Renal cortex interstitium (tissue), 11 donors: ENCODE data around the gene DENND1A. TPM values are rescaled to one million over a fixed set of nuclear protein-coding genes. Genes with fewer than 3 reads are reported as not detected.
A peak's percentile ranks its signal among the peaks of the same experiment; 100 is the strongest.

Source experiments
- DNase-seq, 11 donors: peaks; one replicate each; pipeline ENCODE4 v3.0.0-alpha.2; 2013; ENCODE audit warnings: low read depth in 9 of 11, low spot score in 4 of 11; ENCODE audit errors: extremely low read depth in 1 of 11
- polyA plus RNA-seq, 3 donors: library from polyadenylated mRNA; unstranded; fragments of 120-200 nt; gene quantifications; one replicate each; pipeline ENCODE4 v1.2.1, GENCODE V29; 2013; ENCODE audit not compliant: insufficient read length in 3 of 3

The DENND1A gene
- polyA plus RNA-seq, 3 donors = 21.9 to 24.4 (median 22.3) TPM

DNA sequence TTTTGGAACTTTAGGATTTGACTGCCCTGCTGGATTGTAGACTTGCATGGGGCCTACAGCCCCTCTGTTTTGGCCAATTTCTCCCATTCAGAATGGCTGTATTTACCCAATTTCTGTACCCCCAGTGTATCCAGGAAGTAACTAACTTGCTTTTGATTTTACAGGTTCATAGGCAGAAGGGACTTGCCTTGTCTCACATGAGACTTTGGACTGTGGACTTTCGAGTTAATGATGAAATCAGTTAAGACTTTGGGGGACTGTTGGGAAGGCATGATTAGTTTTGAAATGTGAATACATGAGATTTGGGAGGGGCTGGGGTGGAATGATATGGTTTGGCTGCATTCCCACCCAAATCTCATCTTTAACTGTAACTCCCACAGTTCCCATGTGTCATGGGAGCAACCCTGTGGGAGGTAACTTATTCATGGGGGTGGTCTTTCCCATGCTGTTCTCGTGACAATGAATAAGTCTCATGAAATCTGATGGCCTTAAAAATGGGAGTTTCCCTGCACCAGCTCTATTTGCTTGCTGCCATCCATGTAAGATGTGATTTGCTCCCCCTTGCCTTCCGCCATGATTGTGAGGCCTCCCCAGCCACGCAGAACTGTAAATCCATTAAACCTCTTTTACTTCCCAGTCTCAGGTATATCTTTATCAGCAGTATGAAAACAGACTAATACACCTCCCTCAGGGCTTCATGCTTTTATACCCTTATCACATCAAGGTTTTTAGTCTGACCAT lies 206.6 kb downstream of the DENND1A start:
- no peak for DNase-seq

DNA sequence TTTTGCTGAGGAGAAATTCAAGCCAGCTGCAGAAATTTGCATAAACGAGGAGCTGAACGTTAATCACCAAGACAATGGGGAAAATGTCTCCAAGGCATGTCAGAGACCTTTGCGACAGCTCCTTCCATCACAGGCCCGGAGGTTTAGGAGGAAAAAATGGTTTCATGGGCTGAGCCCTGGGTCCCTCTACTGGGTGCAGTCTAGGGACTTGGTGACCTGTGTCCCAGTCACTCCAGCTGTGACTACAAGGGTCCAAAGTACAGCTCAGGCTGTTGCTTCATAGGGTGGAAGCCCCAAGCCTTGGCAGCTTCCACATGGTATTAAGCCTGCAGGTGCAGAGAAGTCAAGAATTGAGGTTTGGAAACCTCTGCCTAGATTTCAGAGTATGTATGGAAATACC lies 207.5 kb downstream of the DENND1A start:
- no peak for DNase-seq

DNA sequence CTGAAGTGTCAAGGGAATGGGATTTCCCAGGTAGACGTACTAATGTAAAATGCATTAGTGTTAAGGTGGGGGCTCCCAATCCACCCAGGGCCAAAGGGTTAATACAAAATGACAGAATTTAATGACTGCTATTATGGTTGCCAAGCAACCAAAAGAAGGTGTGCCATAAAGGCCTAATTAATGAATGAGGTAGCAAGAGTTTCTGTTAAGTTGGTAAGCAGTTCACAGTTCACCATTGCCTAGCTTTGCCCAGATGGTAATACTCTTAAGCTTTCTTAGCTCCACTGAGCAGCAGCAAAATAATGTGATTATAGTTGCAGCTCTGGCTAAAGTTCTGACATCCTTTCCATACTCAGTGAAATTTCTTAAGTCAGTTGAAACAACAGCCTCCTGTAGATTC lies 211.7 kb downstream of the DENND1A start:
- no peak for DNase-seq

DNA sequence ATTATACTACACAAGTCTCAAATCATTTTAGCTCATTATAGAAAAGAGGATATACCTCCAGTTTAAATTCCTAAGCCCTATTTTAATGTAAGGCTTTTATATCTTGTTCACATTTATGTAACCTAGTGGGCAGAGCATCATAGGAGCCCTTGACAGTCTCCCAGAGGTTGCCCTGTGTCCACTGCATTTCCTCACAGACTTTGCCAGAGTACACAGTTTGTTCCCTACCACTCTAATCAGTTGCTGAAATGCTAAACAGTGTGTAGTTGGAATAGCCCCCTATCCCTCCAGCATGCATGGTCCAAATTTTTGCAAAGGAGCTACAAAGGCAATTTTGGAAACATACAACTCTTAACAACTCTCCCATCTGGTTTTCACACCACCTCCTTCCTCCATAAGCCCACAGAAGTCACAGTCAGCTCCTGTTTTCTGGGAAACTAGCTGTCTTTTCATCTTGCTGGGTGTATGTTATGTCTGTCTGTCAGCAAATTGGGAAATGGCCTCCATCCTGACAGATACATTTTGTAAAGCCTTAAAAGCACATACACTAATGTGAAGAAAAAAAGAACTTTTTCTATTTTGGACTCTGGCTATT lies 212.2 kb downstream of the DENND1A start:
- no peak for DNase-seq

DNA sequence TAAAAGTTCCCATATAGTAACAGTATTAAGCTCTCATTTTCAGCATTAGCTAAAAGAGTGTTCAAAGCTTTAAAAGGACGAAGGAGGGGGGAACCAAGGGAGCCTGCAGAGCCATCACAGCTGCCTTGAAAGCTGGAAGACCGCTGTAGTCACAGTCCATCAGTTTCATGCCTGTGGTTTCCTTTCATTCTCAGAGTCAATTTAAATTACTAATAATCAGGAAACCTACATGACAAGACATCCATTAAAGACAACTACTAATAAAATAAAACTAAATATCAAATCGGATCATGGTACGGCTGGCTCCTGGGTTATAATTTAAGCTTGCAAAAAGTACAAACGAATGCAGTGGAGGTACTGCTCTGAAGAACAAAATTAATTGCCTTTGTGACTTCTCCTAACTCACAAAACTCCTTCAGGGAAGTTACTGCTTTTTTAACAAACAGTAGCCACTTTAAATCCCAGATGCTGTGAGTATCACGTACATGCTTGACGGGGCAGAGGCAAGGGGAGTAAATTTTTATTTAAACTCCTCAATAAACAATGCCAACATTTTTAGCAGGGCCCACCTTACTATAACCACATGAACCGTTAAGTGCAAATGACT lies 213.5 kb downstream of the DENND1A start:
- peak in 4 of 11 donors; percentile 24 to 57 (median 26) for DNase-seq

DNA sequence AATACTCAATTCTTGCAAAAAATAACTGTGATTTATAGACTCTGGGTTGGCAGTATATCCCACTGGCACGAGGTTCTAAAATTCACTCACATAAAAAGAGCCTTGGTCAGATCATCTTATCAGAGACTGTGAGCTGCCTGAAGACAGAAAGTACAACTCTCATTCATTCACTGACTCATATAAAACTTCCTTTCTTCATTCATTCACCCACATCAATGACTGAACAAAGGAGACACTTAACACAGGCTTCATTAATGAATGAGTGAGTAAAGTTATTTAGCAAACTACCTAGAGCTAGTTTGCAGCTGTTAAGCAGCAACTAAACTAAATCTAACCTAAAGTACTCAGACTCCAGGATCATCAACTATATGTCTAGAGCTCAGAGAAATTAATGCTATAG lies 214.7 kb downstream of the DENND1A start:
- DNase-seq = no peak

DNA sequence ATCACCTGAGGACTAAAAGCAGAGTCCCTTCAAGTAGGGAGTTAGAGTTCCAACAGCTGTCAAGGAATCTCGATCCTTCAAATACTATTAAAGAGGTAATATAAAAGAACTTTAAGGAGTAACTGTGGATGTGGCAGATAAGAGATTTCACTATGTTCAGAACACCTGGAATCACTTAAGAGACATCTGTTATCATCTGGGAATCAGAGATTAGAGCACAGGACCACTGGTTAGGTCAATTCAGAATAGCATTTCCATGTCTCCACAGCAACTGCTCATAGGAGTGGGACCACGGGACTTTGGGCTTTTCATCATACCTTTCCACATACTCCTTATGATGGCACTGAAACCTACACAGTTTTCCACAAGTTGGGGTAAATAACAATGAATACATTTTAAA lies 216.6 kb downstream of the DENND1A start:
- no peak for DNase-seq

DNA sequence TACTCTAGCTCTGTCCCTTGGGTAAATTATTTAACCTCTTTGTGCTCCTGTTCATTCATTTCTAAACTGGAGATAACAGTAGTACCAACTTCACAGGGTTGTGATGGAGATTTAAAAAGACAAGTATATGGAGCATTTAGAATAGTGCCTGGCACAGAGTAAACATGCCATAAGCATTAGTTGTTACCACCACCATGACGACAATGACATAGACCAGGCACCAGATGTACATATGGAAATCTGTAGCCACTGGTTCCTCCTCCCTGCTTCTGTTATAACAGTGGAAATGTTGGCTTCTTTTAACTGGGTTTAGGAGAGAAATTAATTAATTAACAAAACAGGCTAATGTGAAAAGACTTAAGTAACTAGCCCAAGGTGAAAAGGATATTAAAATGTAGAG lies 217.5 kb downstream of the DENND1A start:
- no peak for DNase-seq

DNA sequence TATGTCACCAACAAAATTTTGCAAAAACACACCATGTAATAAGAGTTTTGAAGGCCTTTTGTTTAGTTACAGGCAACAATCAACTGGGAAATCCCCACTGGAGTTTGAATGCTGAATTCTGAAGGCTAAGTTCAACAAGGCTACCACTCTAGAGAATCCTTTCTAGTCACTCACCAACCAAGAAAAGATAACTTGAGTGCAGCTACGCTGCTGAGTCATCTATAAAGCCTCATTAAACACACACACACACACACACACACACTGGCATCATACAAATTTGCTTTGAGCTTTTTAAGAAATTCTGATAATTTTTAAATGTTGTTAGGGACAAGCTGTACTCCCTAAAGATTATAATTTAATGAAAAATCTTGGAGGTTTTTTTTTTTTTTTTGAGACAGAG lies 219.6 kb downstream of the DENND1A start:
- DNase-seq = no peak

DNA sequence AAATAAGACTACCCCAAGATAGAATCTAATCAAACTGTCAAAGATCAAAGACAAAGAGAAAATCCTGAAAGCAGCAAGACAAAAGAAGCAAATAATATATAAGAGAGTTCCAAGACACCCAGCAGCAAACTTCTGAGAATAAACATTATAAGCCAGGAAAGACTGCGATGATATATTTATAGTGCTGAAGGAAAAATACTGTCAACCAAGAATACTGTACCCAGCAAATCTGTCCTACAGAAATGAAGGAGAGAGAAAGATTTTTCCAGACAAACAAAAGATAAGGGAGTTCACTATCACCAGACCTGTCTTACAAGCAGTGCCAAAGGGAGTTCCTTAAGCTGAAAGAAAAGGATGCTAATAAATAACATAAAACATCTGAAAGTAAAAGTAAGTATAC lies 227.4 kb downstream of the DENND1A start:
- DNase-seq = no peak

DNA sequence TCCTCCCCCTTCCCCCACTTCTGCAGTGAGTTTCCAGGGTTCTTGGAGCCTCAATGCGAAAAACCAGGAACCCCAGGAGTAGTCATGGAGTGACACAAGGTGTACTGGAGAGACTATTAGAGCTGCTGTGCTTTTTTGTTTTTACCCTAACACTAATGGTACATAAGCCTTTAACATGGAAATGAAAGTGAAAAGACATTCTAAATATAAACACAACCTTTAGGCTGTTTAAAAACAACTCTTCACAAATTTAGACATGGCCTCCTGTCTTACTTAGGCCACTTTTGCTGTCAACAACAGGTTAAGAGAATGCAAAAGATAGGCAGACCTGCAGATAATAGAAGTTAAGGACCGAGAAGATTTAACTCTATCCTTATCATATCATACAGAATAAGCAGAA lies 232.2 kb downstream of the DENND1A start:
- no peak for DNase-seq

DNA sequence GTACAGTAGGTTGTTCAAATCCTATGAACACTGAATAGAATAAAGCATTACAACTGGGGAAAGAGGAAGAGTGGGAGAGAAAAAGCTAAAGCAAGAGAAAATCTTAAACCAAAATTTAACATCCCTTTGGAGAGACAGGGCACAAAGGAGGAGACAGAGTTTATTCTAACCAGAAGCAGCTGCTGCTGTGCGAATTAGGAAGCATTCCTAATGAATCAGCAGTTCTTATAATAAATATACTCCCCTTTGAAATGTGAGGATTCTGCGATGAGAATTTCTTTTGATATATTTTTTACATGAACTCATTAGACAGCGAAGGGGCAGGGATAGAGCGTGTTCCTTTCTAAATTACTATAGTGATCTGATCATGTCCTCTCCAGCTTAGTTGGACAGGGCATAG lies 233.4 kb downstream of the DENND1A start:
- DNase-seq = no peak

DNA sequence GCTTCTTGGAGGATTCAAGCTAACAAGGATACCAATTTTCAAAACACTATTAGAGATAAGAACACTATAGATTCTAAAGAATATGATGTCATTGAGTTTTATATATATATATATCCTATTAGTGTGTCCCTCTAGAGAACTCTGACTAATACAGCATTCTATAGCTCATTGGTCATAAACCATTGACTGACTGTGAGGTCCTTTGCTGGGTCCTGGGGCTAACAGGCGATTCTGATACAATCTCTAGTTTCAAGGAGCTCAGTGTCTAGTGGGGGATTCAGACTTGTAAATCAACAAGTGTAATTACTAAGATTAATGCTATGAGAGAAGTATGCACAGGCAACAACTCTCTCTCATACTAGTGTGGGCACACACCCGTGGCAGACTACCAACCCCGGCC lies 234.5 kb downstream of the DENND1A start:
- DNase-seq = no peak

DNA sequence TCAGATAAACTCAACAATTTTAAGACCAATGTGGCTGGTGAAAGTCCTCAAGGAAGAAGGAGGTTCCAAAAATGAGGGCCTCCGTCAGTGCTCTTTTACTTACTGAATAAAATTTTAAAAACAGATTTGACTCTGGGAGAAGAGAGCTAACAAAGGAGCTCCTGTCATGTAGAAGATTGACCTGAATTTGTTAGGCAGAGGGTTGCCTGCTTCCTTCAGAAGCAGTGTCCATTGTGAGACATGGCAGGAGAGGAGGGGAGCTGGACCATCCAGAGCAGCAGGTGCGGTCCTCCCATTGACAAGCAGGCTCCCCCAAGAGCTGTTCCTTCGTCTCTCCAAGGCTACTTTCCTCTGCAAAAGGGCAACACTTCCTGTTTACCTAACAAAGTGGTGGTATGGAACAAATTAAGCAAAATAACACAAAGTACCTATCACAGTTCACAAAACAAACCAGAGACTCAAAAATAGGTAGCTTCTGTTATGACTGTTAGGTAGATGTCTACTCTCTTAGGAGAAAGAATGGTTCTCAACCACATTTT lies 238.1 kb downstream of the DENND1A start:
- DNase-seq = no peak

DNA sequence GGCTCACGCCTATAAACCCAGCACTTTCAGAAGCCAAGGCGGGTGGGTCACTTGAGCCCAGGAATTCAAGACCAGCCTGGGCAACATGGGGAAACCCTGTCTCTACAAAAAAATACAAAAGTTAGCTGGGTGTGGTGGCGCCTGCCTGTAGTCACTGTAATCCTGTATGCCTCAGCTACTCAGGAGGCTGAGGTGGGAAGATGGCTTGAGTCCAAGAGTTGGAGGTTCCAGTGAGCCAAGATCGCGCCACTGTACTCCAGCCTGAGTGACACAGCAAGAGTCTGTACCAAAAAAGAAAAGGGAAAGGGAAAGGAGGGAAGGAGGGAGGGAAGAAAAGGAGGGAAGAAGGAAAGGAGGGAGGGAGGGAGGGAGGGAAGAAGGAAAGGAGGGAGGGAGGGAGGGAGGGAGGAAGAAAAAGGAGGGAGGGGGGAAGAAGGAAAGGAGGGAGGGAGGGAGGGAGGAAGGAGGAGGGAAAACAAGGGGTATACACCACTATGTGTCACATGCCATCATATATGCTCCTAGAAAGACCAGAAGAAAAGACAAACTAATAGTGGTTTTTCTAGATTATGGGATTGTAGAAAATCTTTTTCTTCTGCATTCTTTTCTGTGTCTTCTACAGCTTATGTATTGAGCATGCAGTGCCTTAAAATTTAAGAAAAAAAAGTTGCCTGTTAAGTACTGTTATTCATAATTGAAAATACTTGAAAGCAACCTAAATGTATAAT lies 240.1 kb downstream of the DENND1A start:
- no peak for DNase-seq

DNA sequence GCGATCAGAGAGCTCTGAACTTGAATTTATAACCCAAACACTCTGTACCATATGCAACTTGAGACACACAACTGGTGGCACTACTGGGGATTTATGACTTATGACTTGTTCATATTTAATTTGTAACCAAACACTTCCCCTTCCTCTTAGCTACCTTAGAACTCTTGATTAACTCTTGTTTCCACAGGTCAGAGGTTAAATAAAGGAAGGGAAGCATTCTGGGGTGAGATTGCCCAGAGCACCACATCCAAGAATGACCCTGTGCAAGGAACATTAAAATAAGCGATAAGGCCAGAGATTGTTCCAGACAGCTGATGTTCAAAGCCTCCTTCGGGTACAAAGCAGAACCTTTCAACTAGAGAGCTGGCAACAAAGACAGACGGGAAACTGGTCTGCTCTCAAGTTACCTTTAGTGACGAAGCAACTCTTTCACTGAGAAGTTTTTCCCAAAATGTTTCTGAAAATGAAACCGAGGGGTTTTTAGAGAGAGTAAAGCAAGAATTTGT lies 242.6 kb downstream of the DENND1A start:
- peak in 4 of 11 donors; percentile 12 to 67 (median 40) for DNase-seq

DNA sequence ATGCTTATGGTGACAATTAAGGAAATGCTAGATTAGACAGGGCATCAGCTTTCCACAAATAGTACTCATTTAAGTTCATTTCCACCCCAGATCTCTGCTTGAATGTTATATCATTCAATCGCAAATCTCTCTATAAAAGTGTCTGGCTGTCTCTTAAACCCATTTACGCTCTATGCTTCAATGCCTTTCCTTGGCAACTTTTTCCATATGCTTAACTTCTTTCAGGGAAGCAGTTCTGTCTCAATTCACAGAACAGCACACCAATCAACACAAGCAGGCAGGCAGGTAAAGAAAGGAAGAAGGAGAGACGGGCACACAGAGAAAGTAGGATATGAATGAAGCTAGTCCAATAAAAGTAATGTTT lies 243.1 kb downstream of the DENND1A start:
- DNase-seq = peak in 1 of 11 donors; percentile 22

DNA sequence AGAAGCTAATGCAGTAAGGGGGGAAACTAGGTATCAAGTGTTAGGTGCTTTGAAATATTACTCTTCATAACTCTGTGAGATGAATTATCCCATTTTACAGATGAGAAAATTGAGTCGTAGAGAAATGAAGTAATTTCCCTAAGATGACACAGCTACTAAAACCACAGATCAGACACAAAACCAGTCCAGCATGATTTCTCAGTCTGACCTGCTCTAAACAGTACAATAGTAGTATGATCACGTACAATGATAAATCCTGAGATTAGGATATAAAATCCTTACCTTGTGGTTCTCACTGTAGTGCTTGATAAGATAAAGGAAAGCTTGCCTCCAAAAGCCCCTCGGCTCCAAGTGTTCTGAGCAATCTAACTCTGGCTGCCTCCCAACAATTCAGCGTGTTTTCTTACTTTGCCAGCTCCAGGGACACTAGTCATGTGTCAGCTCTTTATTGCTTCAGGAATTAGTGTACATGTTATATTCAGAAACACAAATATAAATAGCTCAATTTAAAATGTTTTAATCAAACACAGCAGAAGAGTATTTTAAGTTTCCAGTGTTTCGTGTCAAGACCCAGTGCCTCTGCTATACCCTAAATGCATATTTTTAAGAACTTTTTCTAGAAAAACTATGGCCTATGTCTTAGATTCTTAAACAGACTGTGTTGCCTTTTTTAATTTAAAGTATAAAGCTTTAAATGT lies 243.6 kb downstream of the DENND1A start:
- peak in 1 of 11 donors; percentile 13 for DNase-seq

DNA sequence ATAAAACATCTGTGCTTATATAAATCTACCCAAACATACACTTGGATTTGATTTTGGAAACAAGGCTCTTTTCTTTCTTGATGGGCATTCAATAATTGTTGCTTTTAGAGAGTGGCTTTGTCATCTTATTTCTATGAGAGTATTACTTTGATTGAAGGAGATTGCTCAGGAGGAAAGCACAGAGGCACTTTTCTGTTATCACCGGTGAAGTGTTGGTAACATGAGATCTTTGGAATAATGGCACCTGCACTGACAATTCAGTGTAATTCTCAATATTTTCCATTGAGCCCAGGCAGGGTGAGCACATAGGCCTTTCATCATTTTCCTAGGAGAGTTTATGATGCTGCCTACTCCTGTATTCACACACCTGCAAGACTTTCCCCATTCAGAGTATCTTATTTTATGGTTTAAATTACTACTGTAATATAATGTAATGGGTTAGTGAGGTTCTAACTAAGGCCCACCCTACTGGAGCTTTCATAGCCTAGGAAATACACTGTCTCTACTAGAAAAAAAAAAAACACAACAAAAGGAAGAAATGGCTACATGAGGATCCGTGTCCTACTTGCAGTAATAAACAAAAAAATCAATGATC lies 244.3 kb downstream of the DENND1A start:
- DNase-seq = no peak
